HG03045 (cell line): ENCODE results near the gene PLEK2.
A peak's percentile ranks its signal among the peaks of the same experiment; 100 is the strongest.
"Not testable (repeated sequence)": the region's sequence is repeated elsewhere in the genome, so short reads cannot be mapped to it uniquely, and the experiment has no call there.

Experiments
- ATAC-seq: cut with Tn5 transposase; IDR thresholded peaks from one replicate; pipeline ENCODE4 v1.9.1; 2021; ENCODE audit warnings: mild to moderate bottlenecking, moderate library complexity; ENCODE audit not compliant: unreplicated experiment

The PLEK2 gene

GRCh38 chr14:67360470-67361206 is 51.3 kb downstream of the PLEK2 start:
- ATAC-seq, result peak; percentile 31

- peak; percentile 88 for ATAC-seq
Measured at GRCh38 chr14:67359775-67360469, 52.0 kb downstream of the PLEK2 start, which contains the start of the genes ATP6V1D and EIF2S1. Gene ATP6V1D, minus strand, starts transcription at chr14:67359804. Its CDS starts 106 bp downstream, at chr14:67359698. Gene EIF2S1, plus strand, starts transcription at chr14:67360328. Its CDS starts 4,440 bp downstream, at chr14:67364768.

DNA sequence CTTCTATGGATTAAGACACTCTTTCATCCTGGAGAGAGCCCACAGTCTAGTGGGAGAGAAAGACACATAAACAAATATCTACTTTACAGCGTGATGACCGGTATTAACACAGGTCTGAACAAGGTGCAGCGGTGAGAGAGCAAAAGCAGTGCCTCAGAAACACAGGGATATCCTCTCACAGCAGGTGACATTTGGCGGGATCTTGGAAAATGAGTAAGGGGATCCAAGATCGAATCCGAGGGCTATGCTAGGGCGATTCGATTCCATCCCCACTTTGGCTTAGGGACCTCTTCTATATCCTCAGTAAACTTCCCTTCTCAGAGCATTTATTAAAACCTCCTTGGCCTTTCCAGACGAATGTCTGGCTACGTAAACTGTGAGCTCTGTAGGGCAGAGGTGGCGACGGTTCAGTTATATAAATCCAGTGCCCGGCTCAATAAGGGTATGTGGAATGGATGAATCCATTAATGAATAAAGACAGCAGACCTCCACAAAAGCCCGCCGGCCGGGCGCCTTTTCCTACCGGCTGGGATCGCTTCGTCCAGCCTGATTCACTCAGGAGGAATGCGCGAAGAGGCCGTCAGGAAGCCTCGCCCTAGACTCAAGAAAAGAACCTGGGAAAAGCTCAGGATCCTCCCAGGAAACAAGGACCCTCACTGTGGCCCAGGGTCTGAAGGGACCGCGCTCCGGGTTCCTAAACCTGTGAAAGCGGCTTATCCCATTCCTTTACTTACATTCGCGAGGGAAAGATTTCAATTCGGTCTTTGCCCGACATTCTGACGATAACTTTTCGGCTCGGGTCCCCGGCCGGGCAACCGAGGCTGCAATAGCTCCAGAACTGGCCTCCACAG is 52.8 kb downstream of the PLEK2 start:
- ATAC-seq, result peak; percentile 2

GRCh38 chr14:67357969-67358354 is 54.0 kb downstream of the PLEK2 start:
- ATAC-seq, result no peak

DNA sequence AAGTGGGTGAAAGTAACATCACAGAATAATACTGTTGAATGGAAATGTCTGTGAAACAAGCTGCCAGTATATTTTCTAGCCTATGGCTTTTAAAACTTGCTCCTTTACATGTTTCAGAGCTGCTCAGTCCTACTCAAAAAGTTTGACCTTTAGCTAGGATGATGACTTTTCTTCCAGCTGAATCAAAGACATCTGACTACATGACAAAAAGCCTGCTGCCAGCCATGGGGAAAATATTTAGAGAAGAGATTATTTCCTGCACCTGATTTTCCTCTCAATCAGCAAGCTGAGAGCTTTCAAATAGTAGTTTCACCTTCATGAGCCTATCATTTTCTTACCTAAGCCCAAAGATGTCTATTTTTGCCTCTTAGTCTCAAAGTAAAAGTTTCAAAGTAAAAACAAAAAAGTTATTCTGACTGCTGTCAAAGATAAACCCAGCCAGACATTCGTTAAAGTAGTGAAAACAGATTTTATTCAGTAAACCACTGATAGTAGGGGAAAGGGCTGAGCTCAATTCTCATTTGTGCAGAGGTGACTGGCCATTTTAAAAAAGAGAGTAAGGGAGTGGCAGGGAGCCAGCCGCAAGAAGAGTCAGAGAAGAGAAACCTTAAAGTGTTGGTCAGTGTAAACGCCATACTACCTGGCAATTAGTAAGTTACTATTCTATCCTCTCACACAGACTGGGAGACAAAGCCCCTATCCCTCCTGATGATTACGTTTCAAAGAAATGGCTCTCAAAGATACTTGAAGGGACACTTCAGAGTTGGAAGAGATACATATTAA is 54.6 kb downstream of the PLEK2 start:
- ATAC-seq, result no peak

- ATAC-seq, result no peak
Measured at GRCh38 chr14:67352055-67352454, 59.9 kb downstream of the PLEK2 start.

DNA sequence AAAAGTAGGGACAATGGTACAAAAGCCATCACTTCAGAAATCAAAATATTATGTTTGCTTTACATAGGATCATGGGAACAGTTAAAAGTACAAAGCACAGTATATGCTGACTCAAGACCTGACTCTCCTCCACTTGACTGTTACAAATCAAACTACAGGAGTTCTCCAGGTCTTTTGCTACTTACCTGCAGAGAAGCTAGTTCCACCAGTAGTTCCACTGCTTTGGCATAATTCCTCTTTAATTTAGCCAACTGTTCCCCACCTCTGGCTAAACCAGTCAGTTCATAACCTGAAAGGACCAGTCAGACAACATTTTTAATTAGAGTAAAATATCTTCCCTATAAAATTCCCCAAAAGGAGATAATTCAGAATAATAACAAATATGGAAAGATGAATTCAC is 66.4 kb downstream of the PLEK2 start:
- ATAC-seq, result no peak

DNA sequence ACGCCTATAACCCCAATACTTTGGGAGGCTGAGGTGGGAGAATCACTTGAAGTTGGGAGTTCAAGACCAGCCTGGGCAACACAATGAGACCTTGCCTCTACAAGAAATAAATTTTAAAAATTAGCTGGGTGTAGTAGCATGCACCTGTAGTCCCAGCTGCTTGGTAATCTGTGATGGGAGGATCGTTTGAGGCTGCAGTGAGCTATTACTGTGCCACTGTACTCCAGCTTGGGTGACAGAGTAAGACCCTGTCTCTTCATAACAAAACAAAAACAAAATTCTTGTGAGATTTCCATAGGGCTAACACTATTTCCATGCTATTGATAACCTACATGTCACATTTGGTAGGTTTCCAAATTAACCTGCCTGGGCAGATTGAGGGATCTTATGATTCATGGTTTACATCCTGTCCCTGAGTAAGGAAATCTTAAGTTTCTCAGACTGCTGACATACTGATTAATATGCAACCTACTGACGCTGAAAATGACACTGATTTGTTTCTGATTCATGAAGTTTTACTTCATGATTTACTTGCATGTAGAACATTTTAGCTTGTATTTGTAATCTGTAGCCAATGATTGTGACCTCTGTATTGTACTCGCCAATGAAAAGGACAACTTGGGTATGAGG is 68.2 kb downstream of the PLEK2 start:
- no peak for ATAC-seq

- not testable (repeated sequence) for ATAC-seq
Measured at GRCh38 chr14:67341231-67341630, 70.7 kb downstream of the PLEK2 start.
